Right ventricle myocardium superior (tissue), 1 donor: ENCODE data around the gene OPN3. TPM values are rescaled to one million over a fixed set of nuclear protein-coding genes. Genes with fewer than 3 reads are reported as not detected.

Source experiments
- ATAC-seq: fragments of 200-7000 bp; cut with Tn5 transposase; one replicate; pipeline ENCODE4 v1.9.1; 2020; ENCODE audit warnings: mild to moderate bottlenecking; ENCODE audit not compliant: poor library complexity
- DNase-seq: peaks from one replicate; pipeline ENCODE4 v3.0.0-alpha.2; 2020
- intact Hi-C: fragments of 100-400 bp; cut with DNase I; formaldehyde crosslinking; loops from one replicate; pipeline ENCODE4 v1.11.2; 2022
- total RNA-seq: library from RNA; stranded (reverse); fragmentation: NEBNext Ultra II Directional; extraction: Animal tissue kit (Norgen Biotek cat#: 25700); gene quantifications from one replicate; pipeline ENCODE4 v1.2.1, GENCODE V29; 2021
- donor health status: DM: no; HTN: yes; CAD: no; lungs with severe emphysema.

The OPN3 gene
- total RNA-seq, 1 donor from 2014 or later, result 5.2 TPM

GRCh38 chr1:241557031-241557430 is 83.1 kb downstream of the OPN3 start:
- no peak for ATAC-seq

GRCh38 chr1:241555526-241555925 is 84.6 kb downstream of the OPN3 start:
- ATAC-seq, result no peak
- intact Hi-C loops, result no loop called here

More at GRCh38 chr1:241557031-241557430, 83.1 kb downstream of the OPN3 start:
- DNase-seq, result no peak
- intact Hi-C loops, result no loop called here

GRCh38 chr1:241553886-241554592 is 86.1 kb downstream of the OPN3 start:
- intact Hi-C loops, result no loop called here
- ATAC-seq (no peak), DNase-seq (no peak)

More at GRCh38 chr1:241555526-241555925, 84.6 kb downstream of the OPN3 start:
- DNase-seq, result no peak

GRCh38 chr1:241551759-241552638 is 88.2 kb downstream of the OPN3 start:
- peak; percentile 56 for DNase-seq
- ATAC-seq, result peak; percentile 68
- intact Hi-C loops, result no loop called here

GRCh38 chr1:241550318-241550717 is 89.9 kb downstream of the OPN3 start:
- ATAC-seq, result no peak
- intact Hi-C loops, result no loop called here

GRCh38 chr1:241548008-241548407 is 92.2 kb downstream of the OPN3 start:
- intact Hi-C loops, result no loop called here
- DNase-seq (no peak), ATAC-seq (no peak)

More at GRCh38 chr1:241550318-241550717, 89.9 kb downstream of the OPN3 start:
- no peak for DNase-seq

Other genes with a start within 250 kb of the OPN3 start
- 234 TPM for gene FH, start 120.6 kb downstream of the OPN3 start, total RNA-seq
- 0.56 TPM for gene KMO, start 108.0 kb downstream of the OPN3 start, total RNA-seq
- gene CHML, start within 50 bp of the OPN3 start, total RNA-seq, result 6.6 TPM
- gene WDR64, start 11.9 kb upstream of the OPN3 start, total RNA-seq, result not detected
- 0.62 TPM for gene EXO1, start 207.8 kb upstream of the OPN3 start, total RNA-seq